GM21390 (cell line): Measurements from ENCODE around the gene OR6C4.
"Not testable (repeated sequence)": the region's sequence is repeated elsewhere in the genome, so short reads cannot be mapped to it uniquely, and the experiment has no call there.

ENCODE experiments used
- ATAC-seq: cut with Tn5 transposase; IDR thresholded peaks from one replicate; pipeline ENCODE4 v1.9.1; 2021; ENCODE audit not compliant: unreplicated experiment

The OR6C4 gene

GRCh38 chr12:55549302-55549701 lies at the start of gene OR6C4:
OR6C4 (plus strand) TSS chr12:55549602; CDS start chr12:55551227, 1,625 bp downstream.
- ATAC-seq, result no peak

- no peak for ATAC-seq
Observed at GRCh38 chr12:55499810-55500252, 49.6 kb upstream of the OR6C4 start.

- no peak for ATAC-seq
Observed at GRCh38 chr12:55501601-55502000, 47.8 kb upstream of the OR6C4 start.

- no peak for ATAC-seq
Observed at GRCh38 chr12:55515696-55516095, 33.7 kb upstream of the OR6C4 start.

- no peak for ATAC-seq
Observed at GRCh38 chr12:55516391-55516790, 33.0 kb upstream of the OR6C4 start.

GRCh38 chr12:55548235-55548634 lies 1.2 kb upstream of the OR6C4 start:
- ATAC-seq, result not testable (repeated sequence)

- ATAC-seq, result no peak
Observed at GRCh38 chr12:55548756-55549155, 646 bp upstream of the OR6C4 start.

- no peak for ATAC-seq
Observed at GRCh38 chr12:55554296-55554695, 4.9 kb downstream of the OR6C4 start.

GRCh38 chr12:55570060-55570459 lies 20.7 kb downstream of the OR6C4 start:
- not testable (repeated sequence) for ATAC-seq

GRCh38 chr12:55570689-55571088 lies 21.3 kb downstream of the OR6C4 start:
- ATAC-seq, result not testable (repeated sequence)

- no peak for ATAC-seq
Observed at GRCh38 chr12:55572168-55572567, 22.8 kb downstream of the OR6C4 start, which contains the start of gene OR2AP1. OR2AP1 (plus strand) TSS chr12:55572468; CDS start chr12:55574415, 1,947 bp downstream.

- no peak for ATAC-seq
Observed at GRCh38 chr12:55582066-55582465, 32.7 kb downstream of the OR6C4 start.

- ATAC-seq, result no peak
Observed at GRCh38 chr12:55585817-55586216, 36.4 kb downstream of the OR6C4 start.

- ATAC-seq, result not testable (repeated sequence)
Observed at GRCh38 chr12:55590152-55590551, 40.8 kb downstream of the OR6C4 start.
